KOPT-K1 (cell line): ENCODE data around the gene ERI2.
"Not testable (repeated sequence)": the region's sequence is repeated elsewhere in the genome, so short reads cannot be mapped to it uniquely, and the experiment has no call there.

Experiments used
- H3K27ac ChIP-seq: fragments of 200-600 bp; sonication (generic); 2 replicates; pipeline ENCODE4 v1.5.1; 2016; ENCODE audit warnings: antibody characterized with exemption, mild to moderate bottlenecking, low read depth, low read length; ENCODE audit not compliant: poor library complexity, severe bottlenecking
- H3K36me3 ChIP-seq: fragments of 200-600 bp; sonication (generic); 2 replicates; pipeline ENCODE4 v1.5.1; 2017; ENCODE audit warnings: antibody characterized with exemption, mild to moderate bottlenecking, low read length, moderate library complexity; ENCODE audit not compliant: insufficient read depth
- H3K9me3 ChIP-seq: fragments of 200-600 bp; sonication (generic); 2 replicates; pipeline ENCODE4 v1.5.1; 2017; ENCODE audit warnings: antibody characterized with exemption, low read length, mild to moderate bottlenecking; ENCODE audit not compliant: insufficient read depth, poor library complexity, severe bottlenecking

The ERI2 gene

DNA sequence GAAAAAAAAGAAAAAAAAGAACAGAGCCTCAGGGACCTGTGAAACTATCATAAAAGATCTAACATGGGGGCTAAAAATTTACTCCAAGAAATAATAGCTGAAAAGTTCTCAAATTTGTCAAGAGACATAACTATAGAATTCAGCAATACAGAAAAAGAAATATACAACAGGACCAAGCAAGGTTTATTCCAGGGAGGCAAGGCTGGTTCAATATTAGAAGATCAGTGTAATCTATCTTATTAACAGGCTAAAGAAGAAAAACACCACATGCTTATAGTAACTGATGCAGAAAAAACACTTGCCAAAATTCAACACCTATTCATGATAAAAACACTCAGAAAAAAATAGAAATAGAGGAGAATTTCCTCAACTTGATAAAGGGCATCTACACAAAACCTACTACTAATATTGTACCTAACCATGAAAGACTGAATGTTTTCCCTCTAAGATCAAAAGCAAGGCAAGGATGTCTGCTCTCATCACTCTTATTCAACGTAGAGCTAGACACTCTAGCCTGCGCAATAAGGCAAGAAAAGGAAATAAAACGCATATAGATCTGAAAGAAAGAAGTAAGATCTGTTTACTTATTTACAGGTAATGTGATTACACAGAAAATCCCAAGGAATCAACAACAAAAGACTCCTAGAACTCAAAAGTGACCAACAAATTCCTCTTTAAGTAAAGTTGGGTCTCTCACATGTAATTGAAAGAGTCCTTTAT lies 43.7 kb downstream of the ERI2 start:
- Histone ChIP-seq H3K27ac (no peak overlapping the region), H3K36me3 (no peaks in the 10 kb centered on the region), H3K9me3 (peaks cover 19% of the 10 kb centered on the region)

DNA sequence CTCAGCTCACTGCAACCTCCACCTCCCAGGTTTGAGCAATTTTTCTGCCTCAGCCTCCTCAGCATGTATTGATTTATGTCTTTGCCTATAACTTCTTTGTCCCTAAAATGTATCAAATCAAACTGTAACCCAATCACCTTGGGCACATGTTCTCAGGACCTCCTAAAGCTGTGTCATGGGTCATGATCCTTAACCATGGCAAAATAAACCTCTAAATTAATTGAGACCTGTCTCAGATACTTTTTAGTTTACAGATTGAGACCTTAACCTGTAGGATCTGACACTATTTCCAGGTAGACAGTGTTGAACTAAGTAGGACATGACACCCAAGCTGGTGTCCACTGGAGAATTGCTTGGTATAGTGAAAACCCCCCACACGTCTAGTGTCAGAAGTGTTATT lies 45.1 kb downstream of the ERI2 start:
- Histone ChIP-seq H3K36me3 (no peaks in the 10 kb centered on the region), H3K27ac (no peak overlapping the region), H3K9me3 (peaks cover 19% of the 10 kb centered on the region)

DNA sequence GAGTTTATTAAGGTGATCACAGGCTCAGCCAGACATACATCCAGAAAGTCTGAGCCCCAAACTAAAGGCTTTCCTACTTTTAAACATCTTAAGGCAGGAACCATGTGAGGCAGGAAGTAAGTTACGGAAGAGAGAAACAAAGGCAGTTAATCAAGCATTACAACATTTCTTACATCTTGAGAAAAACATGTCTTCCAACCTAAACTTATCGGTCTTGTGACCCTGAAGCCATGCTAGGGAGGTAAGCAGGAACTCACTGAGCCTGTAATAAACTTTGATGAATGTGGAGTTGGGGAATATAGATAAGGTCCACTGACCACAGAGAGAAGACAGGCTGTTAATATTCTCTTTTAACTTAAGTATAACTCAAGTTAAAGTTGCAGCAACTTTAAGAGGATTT lies 45.9 kb downstream of the ERI2 start:
- no peak overlapping the region for H3K27ac ChIP-seq
- no peaks in the 10 kb centered on the region for H3K36me3 ChIP-seq
- H3K9me3 ChIP-seq, result peaks cover 19% of the 10 kb centered on the region

DNA sequence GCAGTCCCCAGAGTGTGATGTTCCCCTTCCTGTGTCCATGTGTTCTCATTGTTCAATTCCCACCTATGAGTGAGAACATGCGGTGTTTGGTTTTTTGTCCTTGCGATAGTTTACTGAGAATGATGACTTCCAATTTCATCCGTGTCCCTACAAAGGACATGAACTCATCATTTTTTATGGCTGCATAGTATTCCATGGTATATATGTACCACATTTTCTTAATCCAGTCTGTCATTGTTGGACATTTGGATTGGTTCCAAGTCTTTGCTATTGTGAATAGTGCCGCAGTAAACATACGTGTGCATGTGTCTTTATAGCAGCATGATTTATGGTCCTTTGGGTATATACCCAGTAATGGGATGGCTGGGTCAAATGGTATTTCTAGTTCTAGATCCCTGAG lies 50.5 kb downstream of the ERI2 start:
- H3K27ac ChIP-seq, H3K36me3 ChIP-seq, H3K9me3 ChIP-seq: not testable (repeated sequence)

DNA sequence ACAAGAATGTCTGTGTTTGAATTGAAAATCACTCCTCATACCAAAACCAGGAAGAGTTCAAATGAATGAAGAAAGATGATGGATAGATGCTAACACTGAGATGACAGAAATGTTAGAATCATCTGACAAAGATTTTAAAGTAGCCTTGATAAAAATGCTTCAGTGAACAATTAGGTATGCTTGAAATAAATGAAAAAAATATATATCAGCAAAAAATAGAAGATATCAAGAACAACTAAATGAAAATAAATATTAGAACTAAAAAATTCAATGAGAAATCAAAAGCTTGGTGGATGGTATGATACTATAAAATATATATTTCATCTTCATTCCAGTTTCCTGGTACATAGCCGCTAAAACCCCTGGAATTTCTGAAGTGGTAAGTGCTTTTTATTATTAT lies 51.0 kb downstream of the ERI2 start:
- Histone ChIP-seq H3K9me3 (no peaks in the 10 kb centered on the region), H3K27ac (no peak overlapping the region), H3K36me3 (no peaks in the 10 kb centered on the region)

DNA sequence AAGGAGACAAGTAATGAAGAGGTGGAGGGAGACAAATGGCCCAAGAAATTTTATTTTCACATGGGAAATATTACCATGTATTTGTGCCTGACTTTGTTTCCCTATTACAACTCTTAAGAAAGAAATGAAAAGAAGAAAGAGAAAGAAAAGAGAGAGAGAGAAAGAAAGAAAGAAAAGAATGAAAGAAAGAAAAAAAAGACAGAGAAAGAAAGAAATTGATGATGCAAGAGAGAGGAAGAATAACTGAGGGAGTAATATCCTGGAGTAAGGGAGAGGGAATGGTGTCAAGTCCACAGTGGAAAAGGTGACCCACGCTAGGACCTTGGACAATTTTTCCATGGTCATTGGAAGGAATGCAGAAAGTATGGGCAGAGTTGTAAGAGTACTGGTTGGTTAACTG lies 52.5 kb downstream of the ERI2 start:
- Histone ChIP-seq H3K27ac (no peak overlapping the region), H3K9me3 (peaks cover 4% of the 10 kb centered on the region), H3K36me3 (no peaks in the 10 kb centered on the region)

DNA sequence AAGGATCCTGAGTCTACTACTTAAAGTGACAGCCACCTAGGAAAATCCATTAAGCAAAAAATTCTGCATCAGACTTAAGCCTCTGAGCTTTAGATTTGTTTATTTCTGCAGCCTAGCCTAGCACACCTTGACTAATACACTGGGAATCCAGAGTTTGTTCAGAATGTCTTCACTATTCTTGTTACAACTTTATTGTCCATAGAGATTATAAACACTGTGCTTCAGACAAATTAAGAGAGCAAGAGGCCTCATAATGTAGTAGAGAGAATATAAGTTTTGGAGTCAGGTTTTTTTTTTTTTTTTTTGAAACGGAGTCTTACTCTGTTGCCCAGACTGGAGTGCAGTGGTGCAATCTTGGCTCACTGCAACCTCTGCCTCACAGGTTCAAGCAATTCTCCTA lies 55.7 kb downstream of the ERI2 start:
- Histone ChIP-seq H3K27ac (no peak overlapping the region), H3K36me3 (no peaks in the 10 kb centered on the region), H3K9me3 (peaks cover 25% of the 10 kb centered on the region)

DNA sequence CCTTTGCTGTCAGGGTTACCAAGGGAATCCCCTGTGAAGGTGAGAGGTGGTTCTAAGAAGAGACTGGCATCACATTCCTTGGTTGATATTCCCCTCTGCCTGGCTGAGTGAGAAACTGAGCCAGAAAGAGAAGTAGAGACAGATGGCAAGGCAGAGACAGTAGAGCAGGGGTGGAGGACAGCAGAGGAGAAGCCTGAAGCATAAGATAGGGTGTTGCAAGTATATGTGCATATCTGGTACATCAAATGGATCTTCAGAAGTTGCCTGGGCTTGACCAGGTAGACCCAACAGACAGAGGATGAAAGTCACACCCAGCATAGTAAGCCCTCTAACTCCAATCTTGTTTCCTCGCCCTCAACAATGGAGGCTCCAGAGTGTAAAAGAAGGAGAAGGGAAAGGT lies 56.8 kb downstream of the ERI2 start:
- Histone ChIP-seq H3K36me3 (no peaks in the 10 kb centered on the region), H3K9me3 (peaks cover 25% of the 10 kb centered on the region), H3K27ac (no peak overlapping the region)

DNA sequence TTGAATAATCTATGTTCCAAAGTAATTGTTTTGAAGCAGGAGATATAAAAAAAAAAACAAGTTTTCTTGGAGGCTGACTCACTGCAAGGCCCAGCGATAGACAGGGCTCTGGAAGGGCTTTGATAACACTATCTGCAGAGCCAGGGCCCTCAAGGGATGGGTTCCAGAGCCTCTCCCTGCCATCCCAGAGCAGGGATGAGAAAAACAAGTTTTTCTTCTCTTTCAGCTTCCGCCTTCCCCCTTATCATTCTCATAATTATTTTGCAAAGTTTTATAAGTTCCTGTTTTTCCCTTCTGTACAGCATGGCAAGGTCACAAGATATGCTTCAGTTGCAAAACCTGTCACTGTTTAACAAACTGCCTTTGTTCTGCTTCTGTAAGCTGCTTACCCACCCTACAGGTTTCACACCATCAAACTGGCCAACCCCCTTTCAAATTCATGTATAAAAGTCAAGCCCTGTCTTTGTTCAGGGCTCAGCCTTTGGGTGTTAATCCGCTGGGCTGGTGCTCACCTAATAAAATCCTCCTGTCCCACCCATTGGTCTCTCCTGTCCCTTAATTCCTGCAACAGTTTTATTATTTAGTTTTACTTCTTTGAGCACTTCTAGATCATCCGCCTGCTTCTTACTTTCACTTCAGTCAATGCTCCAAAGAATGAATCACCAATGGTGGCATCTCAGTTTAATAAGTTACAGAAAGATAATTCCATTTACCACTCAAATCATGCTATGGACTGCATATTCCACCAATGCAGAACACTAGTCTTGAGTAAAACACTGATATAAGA lies 59.0 kb downstream of the ERI2 start:
- H3K9me3 ChIP-seq, result peaks cover 25% of the 10 kb centered on the region
- no peaks in the 10 kb centered on the region for H3K36me3 ChIP-seq
- no peak overlapping the region for H3K27ac ChIP-seq

DNA sequence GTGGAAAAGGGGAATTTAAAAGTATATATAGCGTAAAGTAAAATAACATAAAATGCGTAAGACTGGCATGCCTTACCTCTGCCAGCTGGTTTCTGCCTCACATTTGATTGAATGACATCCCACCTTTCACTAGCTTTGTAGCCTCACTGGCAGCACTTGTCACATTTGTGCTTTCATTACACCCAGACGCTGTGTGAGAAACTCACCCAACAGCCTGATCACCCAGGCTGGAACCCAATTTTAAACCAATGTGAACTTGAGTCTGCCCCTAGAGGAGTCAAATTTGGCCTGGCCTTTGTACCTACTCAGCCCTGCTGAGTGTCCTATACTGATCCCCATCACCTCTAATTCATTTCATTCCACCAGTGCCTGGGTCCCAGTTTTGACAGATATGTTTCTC lies 59.8 kb downstream of the ERI2 start:
- Histone ChIP-seq H3K9me3 (peaks cover 25% of the 10 kb centered on the region), H3K27ac (no peak overlapping the region), H3K36me3 (no peaks in the 10 kb centered on the region)
